B cell (primary cell): ENCODE results near the gene RASGEF1C. TPM values are rescaled to one million over a fixed set of nuclear protein-coding genes. Genes with fewer than 3 reads are reported as not detected.

Experiments used
- ATAC-seq: fragments of 200-7000 bp; cut with Tn5 transposase; one replicate; pipeline ENCODE4 v1.10.0; 2021; ENCODE audit warnings: low read depth, mild to moderate bottlenecking, moderate number of reproducible peaks, moderate library complexity
- CTCF ChIA-PET: fragments of 350-600 bp; sonication (Branson Sonifier 250); formaldehyde crosslinking; loops from one replicate; lab custom pipeline; 2021; ENCODE audit warnings: antibody characterized with exemption, inconsistent platforms; lab: Charles Lee
- POLR2A ChIA-PET: fragments of 350-600 bp; sonication (Branson Sonifier 250); formaldehyde crosslinking; loops from one replicate; lab custom pipeline; 2021; ENCODE audit warnings: antibody characterized with exemption; lab: Charles Lee
- DNase-seq: peaks from one replicate; pipeline ENCODE4 v3.0.0; 2013
- H2AFZ ChIP-seq: 2 replicates; pipeline ENCODE4 v1.6.1; 2012; ENCODE audit warnings: mild to moderate bottlenecking, low read depth, low read length; ENCODE audit not compliant: insufficient read depth, poor library complexity, severe bottlenecking
- H3K27ac ChIP-seq, 2 donors: 1 replicate in 1 of 2; 2 replicates in 1 of 2; pipeline ENCODE4 v1.5.1; 2012 to 2013; ENCODE audit warnings: low read length in 2 of 2, mild to moderate bottlenecking in 2 of 2, moderate library complexity in 1 of 2
- H3K27me3 ChIP-seq, 4 experiments: fragments of 200-600 bp in 1 of 4; sonication (generic) in 1 of 4; replicated peaks in 1 of 4; 1 replicate in 2 of 4; 2 replicates in 2 of 4; pipeline versions ENCODE4 v1.6.1 to v1.7.0; 2013 to 2016; ENCODE audit warnings: low read length in 3 of 4, mild to moderate bottlenecking in 2 of 4, mixed read lengths in 1 of 4, moderate library complexity in 1 of 4; ENCODE audit not compliant: insufficient read depth in 4 of 4, control insufficient read depth in 3 of 4; ENCODE audit errors: control extremely low read depth in 1 of 4
- H3K36me3 ChIP-seq, 2 experiments: replicated peaks in 1 of 2; 1 replicate in 1 of 2; 2 replicates in 1 of 2; pipeline versions ENCODE4 v1.6.1 to v1.7.1; 2013; ENCODE audit warnings: low read length in 1 of 2; ENCODE audit not compliant: insufficient read depth in 2 of 2, control insufficient read depth in 1 of 2; ENCODE audit errors: control extremely low read depth in 1 of 2, extremely low read depth in 1 of 2
- H3K4me1 ChIP-seq, 2 donors: fragments of 200-600 bp in 1 of 2; sonication (generic) in 1 of 2; 1 replicate in 1 of 2; 2 replicates in 1 of 2; pipeline versions ENCODE4 v1.5.1 to v1.6.1; 2013 to 2017; ENCODE audit warnings: low read length in 2 of 2; ENCODE audit not compliant: control insufficient read depth in 2 of 2, insufficient read depth in 2 of 2
- H3K4me2 ChIP-seq: replicated peaks from 2 replicates; pipeline ENCODE3; 2012; ENCODE audit warnings: mild to moderate bottlenecking, low read depth, low read length; ENCODE audit not compliant: poor library complexity, severe bottlenecking
- H3K4me3 ChIP-seq, 5 experiments: fragments of 200-600 bp in 1 of 5; sonication (generic) in 1 of 5; 1 replicate in 3 of 5; 2 replicates in 2 of 5; pipeline versions ENCODE4 v1.5.1 to v1.7.0; 2011 to 2016; ENCODE audit warnings: low read length in 4 of 5, mild to moderate bottlenecking in 4 of 5, low read depth in 2 of 5, control low read depth in 1 of 5, moderate library complexity in 1 of 5; ENCODE audit not compliant: insufficient read depth in 1 of 5; ENCODE audit errors: control extremely low read depth in 1 of 5, extremely low read depth in 1 of 5
- H3K79me2 ChIP-seq: fragments of 200-600 bp; sonication (generic); one replicate; pipeline ENCODE4 v1.6.0; 2016; ENCODE audit warnings: low read length; ENCODE audit not compliant: control insufficient read depth, insufficient read depth
- H3K9ac ChIP-seq: fragments of 200-600 bp; sonication (generic); 2 replicates; pipeline ENCODE4 v1.6.1; 2017; ENCODE audit warnings: mild to moderate bottlenecking, low read length, moderate library complexity
- H3K9me3 ChIP-seq, 3 donors: one replicate each; pipeline versions ENCODE4 v1.6.1 to v1.7.1; 2013; ENCODE audit warnings: low read length in 2 of 3; ENCODE audit not compliant: control insufficient read depth in 2 of 3, insufficient read depth in 1 of 3; ENCODE audit errors: control extremely low read depth in 1 of 3
- H4K20me1 ChIP-seq: 2 replicates; pipeline ENCODE4 v1.6.0; 2012; ENCODE audit warnings: mild to moderate bottlenecking, low read length; ENCODE audit not compliant: insufficient read depth, control insufficient read depth, poor library complexity, severe bottlenecking
- H3K27ac Mint-ChIP-seq: one replicate; pipeline ENCODE4 v1.8.0; 2021; ENCODE audit warnings: mixed read lengths
- H3K27me3 Mint-ChIP-seq: one replicate; pipeline ENCODE4 v1.8.0; 2021; ENCODE audit warnings: mixed read lengths
- H3K4me1 Mint-ChIP-seq: one replicate; pipeline ENCODE4 v1.8.0; 2021; ENCODE audit warnings: mixed read lengths
- H3K4me3 Mint-ChIP-seq: one replicate; pipeline ENCODE4 v1.8.0; 2021; ENCODE audit warnings: mixed read lengths
- H3K9me3 Mint-ChIP-seq: one replicate; pipeline ENCODE4 v1.8.0; 2022; ENCODE audit warnings: mixed read lengths; ENCODE audit not compliant: insufficient read depth
- EZH2 ChIP-seq: IDR thresholded peaks from 2 replicates; pipeline ENCODE4 v1.6.1; 2012; ENCODE audit warnings: borderline replicate concordance, low read depth, mild to moderate bottlenecking, moderate library complexity, low read length; ENCODE audit not compliant: insufficient read depth, poor library complexity, severe bottlenecking
- WGBS: methylation state at CpG from one replicate; pipeline ENCODE4 v1.1.5; 2013; ENCODE audit warnings: missing lambda C conversion rate; ENCODE audit not compliant: insufficient coverage; 5-methylcytosine and 5-hydroxymethylcytosine counted together
- intact Hi-C: fragments of 100-400 bp; cut with micrococcal nuclease; formaldehyde crosslinking; loops from one replicate; pipeline ENCODE4 v1.10.0; 2022
- polyA plus RNA-seq: library from polyadenylated mRNA; depleted of rRNA; stranded (reverse); fragments of >200 nt; gene quantifications from 2 replicates; pipeline ENCODE4 v1.2.3, GENCODE V29; 2012
- total RNA-seq, 2 donors: library from RNA; stranded (reverse); fragments of 120-200 nt in 1 of 2; gene quantifications; 1 replicate in 1 of 2; 2 replicates in 1 of 2; pipeline versions ENCODE4 v1.2.3 to v1.2.4, GENCODE V29; 2013 to 2022
- TF ChIP-seq, protein P1 (sequence below): fragments of 200-600 bp; IDR thresholded peaks from one replicate; pipeline ENCODE4 v1.8.0; 2022; ENCODE audit warnings: antibody characterized with exemption, mild to moderate bottlenecking

The RASGEF1C gene
- total and polyA plus RNA-seq, 2 donors (not counting 1 experiment from before 2014, with no cell fraction given), result not detected

DNA sequence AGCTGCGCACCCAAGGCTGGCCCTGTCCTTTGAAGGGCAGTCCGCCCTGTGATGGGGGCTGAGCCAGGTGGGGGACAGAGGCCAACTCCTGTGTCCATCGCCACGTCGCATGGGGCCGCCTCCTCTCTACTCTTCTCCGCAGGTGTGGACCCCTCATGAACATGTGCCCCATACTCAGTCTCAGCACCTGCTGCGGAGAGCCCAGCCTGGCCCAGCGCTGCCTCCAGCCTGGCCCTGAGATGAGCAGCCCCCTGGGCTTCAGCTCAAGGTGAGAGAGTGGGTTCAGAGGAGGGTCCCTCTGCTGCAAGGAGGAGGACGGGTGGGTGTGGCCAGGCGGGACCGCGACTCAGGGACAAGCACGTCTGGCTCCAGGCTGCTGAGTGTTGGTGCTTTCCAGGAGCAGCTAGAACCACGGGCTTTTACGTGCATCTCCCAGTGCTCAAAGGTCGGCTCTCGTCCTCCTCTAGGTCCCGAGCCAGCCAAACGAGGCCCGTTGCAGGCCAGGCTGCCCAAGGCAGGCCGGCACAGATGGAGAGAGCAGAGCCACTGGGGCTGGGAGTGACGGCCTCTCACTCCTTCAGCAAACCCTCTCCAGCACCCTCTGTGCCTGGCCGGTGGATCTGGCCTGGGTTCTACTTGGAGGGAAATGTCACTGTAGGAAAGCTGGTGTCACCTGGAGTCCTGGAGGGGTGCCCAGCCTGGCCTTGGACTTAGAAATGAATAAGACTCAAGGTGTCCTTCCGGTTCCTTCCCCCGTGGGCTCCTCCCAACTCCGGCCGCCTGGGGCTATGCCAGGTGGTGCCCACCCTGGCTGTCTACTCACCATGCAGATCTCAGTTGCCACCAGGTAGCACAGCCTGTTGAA, 88.5 kb downstream of the RASGEF1C start:
- ChIA-PET POLR2A (no interaction called here), CTCF (no interaction called here)

DNA sequence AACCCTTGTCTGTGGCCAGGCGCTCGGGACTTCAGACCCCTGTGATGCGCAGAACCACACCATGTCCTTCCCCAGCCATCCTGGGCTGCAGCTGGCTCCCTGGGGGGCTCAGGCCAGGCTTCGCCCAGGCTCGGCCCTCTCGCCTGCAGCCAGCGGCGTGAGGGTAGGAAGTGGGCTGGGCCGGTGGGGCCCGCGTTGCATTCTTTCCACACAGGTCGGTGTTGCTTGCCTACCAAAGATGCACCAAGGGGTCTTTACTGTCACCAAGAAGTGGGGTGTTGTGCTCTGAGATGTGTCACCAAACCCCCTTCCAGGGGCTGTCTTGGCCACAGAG, 89.1 kb downstream of the RASGEF1C start:
- Histone ChIP-seq H4K20me1 (no peaks in the 10 kb centered on the region), H3K36me3 (no peaks in the 10 kb centered on the region), H3K4me3 (no peak overlapping the region), H3K27ac (no peak overlapping the region), H3K9me3 (no peaks in the 10 kb centered on the region), H3K9ac (no peak overlapping the region), H3K4me2 (no peak overlapping the region), H3K4me1 (no peaks in the 10 kb centered on the region), H3K79me2 (no peaks in the 10 kb centered on the region), H3K27me3 (no peaks in the 10 kb centered on the region), H2AFZ (no peak overlapping the region)
- Mint-ChIP-seq H3K4me3 (no peak overlapping the region), H3K4me1 (no peaks in the 10 kb centered on the region), H3K27ac (no peak overlapping the region), H3K27me3 (peaks cover 10% of the 10 kb centered on the region), H3K9me3 (no peaks in the 10 kb centered on the region)
- ChIA-PET CTCF (no interaction called here), POLR2A (no interaction called here)
- TF ChIP-seq EZH2, result no peak
- TF ChIP-seq, protein P1, sequence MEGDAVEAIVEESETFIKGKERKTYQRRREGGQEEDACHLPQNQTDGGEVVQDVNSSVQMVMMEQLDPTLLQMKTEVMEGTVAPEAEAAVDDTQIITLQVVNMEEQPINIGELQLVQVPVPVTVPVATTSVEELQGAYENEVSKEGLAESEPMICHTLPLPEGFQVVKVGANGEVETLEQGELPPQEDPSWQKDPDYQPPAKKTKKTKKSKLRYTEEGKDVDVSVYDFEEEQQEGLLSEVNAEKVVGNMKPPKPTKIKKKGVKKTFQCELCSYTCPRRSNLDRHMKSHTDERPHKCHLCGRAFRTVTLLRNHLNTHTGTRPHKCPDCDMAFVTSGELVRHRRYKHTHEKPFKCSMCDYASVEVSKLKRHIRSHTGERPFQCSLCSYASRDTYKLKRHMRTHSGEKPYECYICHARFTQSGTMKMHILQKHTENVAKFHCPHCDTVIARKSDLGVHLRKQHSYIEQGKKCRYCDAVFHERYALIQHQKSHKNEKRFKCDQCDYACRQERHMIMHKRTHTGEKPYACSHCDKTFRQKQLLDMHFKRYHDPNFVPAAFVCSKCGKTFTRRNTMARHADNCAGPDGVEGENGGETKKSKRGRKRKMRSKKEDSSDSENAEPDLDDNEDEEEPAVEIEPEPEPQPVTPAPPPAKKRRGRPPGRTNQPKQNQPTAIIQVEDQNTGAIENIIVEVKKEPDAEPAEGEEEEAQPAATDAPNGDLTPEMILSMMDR, result no peak
- no peak for ATAC-seq
- WGBS, result 78% methylated on average over 7 of the region's 12 CpGs
- intact Hi-C loops, result no loop called here
- DNase-seq, result no peak

More for the DNA sequence above, 88.5 kb downstream of the RASGEF1C start:
- no peak for ATAC-seq
- H3K4me2 ChIP-seq, result no peak overlapping the region
- no peak overlapping the region for H3K4me3 ChIP-seq
- no peak overlapping the region for H3K9ac ChIP-seq
- H3K4me3 Mint-ChIP-seq, result no peak overlapping the region
- no peaks in the 10 kb centered on the region for H3K9me3 ChIP-seq
- H3K27me3 ChIP-seq, result no peaks in the 10 kb centered on the region
- H3K4me1 Mint-ChIP-seq, result no peaks in the 10 kb centered on the region
- no peaks in the 10 kb centered on the region for H4K20me1 ChIP-seq
- H3K4me1 ChIP-seq, result no peaks in the 10 kb centered on the region
- no peaks in the 10 kb centered on the region for H3K36me3 ChIP-seq
- peaks cover 10% of the 10 kb centered on the region for H3K27me3 Mint-ChIP-seq
- H2AFZ ChIP-seq, result no peak overlapping the region
- TF ChIP-seq, protein P1, result no peak
- TF ChIP-seq EZH2, result no peak
- no peak overlapping the region for H3K27ac Mint-ChIP-seq
- no peaks in the 10 kb centered on the region for H3K79me2 ChIP-seq
- no peak overlapping the region for H3K27ac ChIP-seq
- no peaks in the 10 kb centered on the region for H3K9me3 Mint-ChIP-seq
- intact Hi-C loops, result no loop called here
- 92% methylated on average over 26 of the region's 28 CpGs for WGBS
- DNase-seq, result no peak
